Rectal smooth muscle tissue (tissue), 1 donor: Measurements from ENCODE around the gene TEX14.
"Not testable (repeated sequence)": the region's sequence is repeated elsewhere in the genome, so short reads cannot be mapped to it uniquely, and the experiment has no call there.

ENCODE experiments used
- H3K27ac ChIP-seq: one replicate; pipeline ENCODE4 v1.7.0; 2013; ENCODE audit warnings: low read depth, low read length, inconsistent platforms
- H3K27me3 ChIP-seq: one replicate; pipeline ENCODE4 v1.7.0; 2013; ENCODE audit warnings: low read length; ENCODE audit not compliant: control insufficient read depth, insufficient read depth
- H3K36me3 ChIP-seq: one replicate; pipeline ENCODE4 v1.7.0; 2013; ENCODE audit warnings: low read length; ENCODE audit not compliant: control insufficient read depth, insufficient read depth
- H3K4me1 ChIP-seq: one replicate; pipeline ENCODE4 v1.7.0; 2013; ENCODE audit warnings: low read length; ENCODE audit not compliant: control insufficient read depth, insufficient read depth
- H3K4me3 ChIP-seq: one replicate; pipeline ENCODE4 v1.7.0; 2013; ENCODE audit warnings: low read length
- H3K9ac ChIP-seq: one replicate; pipeline ENCODE4 v1.7.0; 2013; ENCODE audit warnings: low read length

Gene TEX14

DNA sequence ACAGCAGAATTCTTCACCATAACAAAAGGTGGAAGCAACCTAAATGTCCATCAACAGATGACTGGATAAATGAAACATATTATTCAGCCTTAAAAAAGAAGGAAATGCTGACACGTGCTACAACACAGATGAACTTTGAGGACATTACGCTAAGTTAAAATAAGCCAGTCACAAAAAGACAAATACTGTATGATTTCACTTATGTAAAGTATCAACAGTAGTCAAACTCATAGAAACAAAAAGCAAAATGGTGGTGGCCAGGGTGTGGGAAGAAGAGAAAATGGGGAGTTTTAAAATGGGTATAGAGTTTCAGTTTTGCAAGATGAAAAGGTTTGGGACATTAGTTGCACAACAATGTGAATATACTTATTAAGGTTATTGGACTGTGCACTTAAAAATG is 127.6 kb downstream of the TEX14 start:
- no peak overlapping the region for H3K27ac ChIP-seq

GRCh38 chr17:58560511-58560910 is 131.3 kb downstream of the TEX14 start:
- Histone ChIP-seq H3K9ac (no peak overlapping the region), H3K36me3 (no peaks in the 10 kb centered on the region), H3K27me3 (no peaks in the 10 kb centered on the region), H3K4me1 (no peaks in the 10 kb centered on the region), H3K27ac (no peak overlapping the region), H3K4me3 (no peak overlapping the region)

More for the DNA sequence above, 127.6 kb downstream of the TEX14 start:
- Histone ChIP-seq H3K4me1 (no peaks in the 10 kb centered on the region), H3K4me3 (no peak overlapping the region), H3K9ac (no peak overlapping the region), H3K36me3 (no peaks in the 10 kb centered on the region), H3K27me3 (no peaks in the 10 kb centered on the region)

GRCh38 chr17:58557981-58558380 is 133.9 kb downstream of the TEX14 start:
- no peak overlapping the region for H3K9ac ChIP-seq
- no peaks in the 10 kb centered on the region for H3K27me3 ChIP-seq
- H3K36me3 ChIP-seq: no peaks in the 10 kb centered on the region
- no peak overlapping the region for H3K4me3 ChIP-seq
- no peaks in the 10 kb centered on the region for H3K4me1 ChIP-seq
- H3K27ac ChIP-seq: no peak overlapping the region

DNA sequence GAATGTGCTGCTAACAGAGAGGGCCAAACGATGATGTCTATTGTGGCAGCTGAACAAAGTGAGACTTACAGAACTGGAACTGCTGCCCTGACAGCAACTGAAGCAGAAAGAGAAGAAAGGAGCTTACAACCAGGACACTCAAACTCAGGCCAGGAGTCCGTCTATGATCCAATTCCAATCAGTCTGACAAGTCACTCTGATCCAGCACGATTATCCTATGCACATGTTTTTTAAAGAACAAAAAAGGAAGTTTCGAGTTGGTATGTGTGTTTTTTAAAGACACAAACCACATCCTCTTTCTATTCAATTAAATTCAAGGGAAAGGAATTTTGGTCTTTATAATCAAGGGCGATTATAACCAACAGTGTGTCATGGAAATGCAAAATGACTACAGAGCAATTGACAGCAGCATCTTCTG is 135.0 kb downstream of the TEX14 start:
- no peaks in the 10 kb centered on the region for H3K27me3 ChIP-seq

DNA sequence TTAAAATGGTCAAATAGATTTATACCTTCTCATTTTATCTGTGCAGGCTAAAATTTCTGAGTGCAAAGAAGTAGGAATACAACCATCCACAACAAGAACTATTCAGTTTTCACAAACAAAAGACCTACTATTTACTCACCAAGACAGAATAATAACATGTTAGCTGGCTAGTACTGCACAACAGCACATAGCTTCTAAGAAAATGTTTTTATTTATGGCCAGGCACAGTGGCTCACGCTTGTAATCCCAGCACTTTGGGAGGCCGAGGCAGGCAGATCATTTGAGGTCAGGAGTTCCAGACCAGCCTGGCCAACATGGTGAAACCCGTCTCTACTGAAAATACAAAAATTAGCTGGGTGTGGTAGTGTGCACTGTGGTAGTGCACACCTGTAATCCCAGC is 136.7 kb downstream of the TEX14 start:
- H3K27me3 ChIP-seq, H3K27ac ChIP-seq, H3K4me1 ChIP-seq, H3K9ac ChIP-seq, H3K4me3 ChIP-seq, H3K36me3 ChIP-seq: not testable (repeated sequence)

More for the DNA sequence above, 135.0 kb downstream of the TEX14 start:
- no peak overlapping the region for H3K4me3 ChIP-seq
- H3K36me3 ChIP-seq: no peaks in the 10 kb centered on the region
- no peak overlapping the region for H3K27ac ChIP-seq
- H3K9ac ChIP-seq: no peak overlapping the region
- no peaks in the 10 kb centered on the region for H3K4me1 ChIP-seq

DNA sequence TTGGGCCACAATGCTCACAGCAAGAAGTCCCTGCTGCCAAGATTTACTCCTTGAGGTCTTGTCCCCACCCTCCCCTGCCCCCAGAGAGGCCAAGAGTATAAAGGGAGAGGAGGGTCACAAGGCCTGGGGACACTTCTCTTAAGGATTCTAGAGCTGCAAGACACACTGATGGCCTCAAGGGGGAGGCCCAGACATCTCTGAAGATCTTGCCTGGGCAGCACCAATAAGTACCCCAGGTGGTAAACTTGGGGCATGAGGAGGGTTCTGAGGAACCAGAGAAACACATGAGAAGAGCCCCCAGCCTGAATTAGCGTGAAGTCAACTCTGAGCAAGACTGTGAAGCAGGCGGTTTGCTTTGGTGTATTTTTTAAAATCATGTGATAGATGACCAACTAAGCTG is 150.6 kb downstream of the TEX14 start:
- Histone ChIP-seq H3K36me3 (no peaks in the 10 kb centered on the region), H3K4me3 (no peak overlapping the region), H3K27ac (no peak overlapping the region), H3K9ac (no peak overlapping the region), H3K4me1 (no peaks in the 10 kb centered on the region), H3K27me3 (peaks cover 2% of the 10 kb centered on the region)

- Histone ChIP-seq H3K27ac (no peak overlapping the region), H3K27me3 (peaks cover 2% of the 10 kb centered on the region), H3K4me3 (no peak overlapping the region), H3K4me1 (no peaks in the 10 kb centered on the region), H3K9ac (no peak overlapping the region), H3K36me3 (no peaks in the 10 kb centered on the region)
Measured at GRCh38 chr17:58539698-58540097, 152.1 kb downstream of the TEX14 start.

GRCh38 chr17:58538811-58539409 is 152.9 kb downstream of the TEX14 start:
- no peak overlapping the region for H3K9ac ChIP-seq
- no peaks in the 10 kb centered on the region for H3K4me1 ChIP-seq
- no peak overlapping the region for H3K27ac ChIP-seq
- H3K36me3 ChIP-seq: no peaks in the 10 kb centered on the region
- peaks cover 2% of the 10 kb centered on the region for H3K27me3 ChIP-seq
- H3K4me3 ChIP-seq: no peak overlapping the region

GRCh38 chr17:58537266-58537665 is 154.6 kb downstream of the TEX14 start:
- H3K9ac ChIP-seq: no peak overlapping the region
- H3K36me3 ChIP-seq: no peaks in the 10 kb centered on the region
- H3K4me1 ChIP-seq: no peaks in the 10 kb centered on the region
- no peaks in the 10 kb centered on the region for H3K27me3 ChIP-seq
- H3K4me3 ChIP-seq: no peak overlapping the region
- H3K27ac ChIP-seq: no peak overlapping the region

GRCh38 chr17:58536542-58536941 is 155.3 kb downstream of the TEX14 start:
- no peaks in the 10 kb centered on the region for H3K27me3 ChIP-seq
- H3K27ac ChIP-seq: no peak overlapping the region

GRCh38 chr17:58535431-58535830 is 156.4 kb downstream of the TEX14 start:
- Histone ChIP-seq H3K4me3 (no peak overlapping the region), H3K36me3 (no peaks in the 10 kb centered on the region), H3K9ac (no peak overlapping the region), H3K27ac (no peak overlapping the region), H3K4me1 (no peaks in the 10 kb centered on the region), H3K27me3 (no peaks in the 10 kb centered on the region)

More at GRCh38 chr17:58536542-58536941, 155.3 kb downstream of the TEX14 start:
- no peak overlapping the region for H3K4me3 ChIP-seq
- no peaks in the 10 kb centered on the region for H3K36me3 ChIP-seq
- no peaks in the 10 kb centered on the region for H3K4me1 ChIP-seq
- no peak overlapping the region for H3K9ac ChIP-seq

GRCh38 chr17:58534901-58535421 is 156.9 kb downstream of the TEX14 start:
- no peak overlapping the region for H3K4me3 ChIP-seq
- H3K36me3 ChIP-seq: no peaks in the 10 kb centered on the region
- no peak overlapping the region for H3K9ac ChIP-seq
- no peak overlapping the region for H3K27ac ChIP-seq
- H3K27me3 ChIP-seq: no peaks in the 10 kb centered on the region
- no peaks in the 10 kb centered on the region for H3K4me1 ChIP-seq

- H3K9ac ChIP-seq: no peak overlapping the region
- no peak overlapping the region for H3K27ac ChIP-seq
Measured at GRCh38 chr17:58534331-58534730, 157.5 kb downstream of the TEX14 start.

More at GRCh38 chr17:58534331-58534730, 157.5 kb downstream of the TEX14 start:
- Histone ChIP-seq H3K27me3 (no peaks in the 10 kb centered on the region), H3K4me3 (no peak overlapping the region), H3K4me1 (no peaks in the 10 kb centered on the region), H3K36me3 (no peaks in the 10 kb centered on the region)
